Measurements from ENCODE around the gene KRTAP22-2.

- no peak for TF ChIP-seq POLR2A (IDR thresholded peaks at IDR 0.05)
- TF ChIP-seq CTCF (IDR thresholded peaks at IDR 0.05): no peak
- TF ChIP-seq EP300 (IDR thresholded peaks at IDR 0.05; ENCODE audit: low read depth): no peak
- no peak for TF ChIP-seq POLR2AphosphoS5 (IDR thresholded peaks at IDR 0.05)
Observed at GRCh38 chr21:30628109-30628508, 37.9 kb upstream of the KRTAP22-2 start.
